Heart right ventricle (tissue), 16 donors: Measurements from ENCODE around the gene UBTF. TPM values are rescaled to one million over a fixed set of nuclear protein-coding genes. Genes with fewer than 3 reads are reported as not detected.

Experiments used
- ATAC-seq, 8 donors: fragments of 200-7000 bp; cut with Tn5 transposase; one replicate each; pipeline ENCODE4 v1.9.1; 2020; ENCODE audit warnings: mild to moderate bottlenecking in 8 of 8, moderate library complexity in 8 of 8, moderate number of reproducible peaks in 1 of 8
- DNase-seq, 2 donors: peaks; one replicate each; pipeline ENCODE4 v3.0.0-alpha.2; 2020
- H3K27ac ChIP-seq, 10 donors: fragments of 200-600 bp; sonication (generic) in 2 of 10; one replicate each; pipeline versions ENCODE4 v1.5.0 to v1.8.0; 2020 to 2022; ENCODE audit warnings: mild to moderate bottlenecking in 3 of 10
- H3K27me3 ChIP-seq, 7 donors: fragments of 200-600 bp; one replicate each; pipeline ENCODE4 v1.8.0; 2021 to 2022; ENCODE audit warnings: mild to moderate bottlenecking in 2 of 7
- H3K36me3 ChIP-seq, 9 donors: fragments of 200-600 bp; sonication (generic) in 1 of 9; one replicate each; pipeline versions ENCODE4 v1.5.0 to v1.8.0; 2020 to 2022; ENCODE audit warnings: mild to moderate bottlenecking in 2 of 9
- H3K4me1 ChIP-seq, 9 donors: fragments of 200-600 bp; sonication (generic) in 1 of 9; one replicate each; pipeline versions ENCODE4 v1.5.0 to v1.8.0; 2020 to 2022; ENCODE audit warnings: mild to moderate bottlenecking in 4 of 9
- H3K4me3 ChIP-seq, 10 donors: fragments of 200-600 bp; sonication (generic) in 2 of 10; one replicate each; pipeline versions ENCODE4 v1.5.0 to v1.8.0; 2020 to 2022; ENCODE audit warnings: mild to moderate bottlenecking in 7 of 10, moderate library complexity in 2 of 10
- H3K9me3 ChIP-seq, 11 donors: fragments of 200-600 bp in 10 of 11; sonication (generic) in 2 of 11; one replicate each; pipeline versions ENCODE4 v1.5.0 to v1.8.0; 2013 to 2022; ENCODE audit warnings: mild to moderate bottlenecking in 2 of 11, control low read depth in 1 of 11, moderate library complexity in 1 of 11
- CTCF ChIP-seq, 9 donors: fragments of 200-600 bp; sonication (generic) in 2 of 9; IDR thresholded peaks; one replicate each; pipeline versions ENCODE4 v1.5.0 to v1.8.0; 2021 to 2022; ENCODE audit warnings: antibody characterized with exemption in 9 of 9, mild to moderate bottlenecking in 5 of 9, moderate library complexity in 1 of 9
- WGBS, 2 donors: extraction: QIAGEN DNeasy Blood & Tissue Kit; methylation state at CpG; one replicate each; pipeline ENCODE4 v1.1.7; 2013; ENCODE audit warnings: inconsistent platforms in 1 of 2; 5-methylcytosine and 5-hydroxymethylcytosine counted together
- intact Hi-C, 10 donors: fragments of 100-400 bp; cut with DNase I; formaldehyde crosslinking; loops; one replicate each; pipeline versions ENCODE4 v1.11.1 to v1.14.2; 2022
- long read RNA-seq, 3 donors: library from polyadenylated mRNA; unstranded; transcript quantifications; one replicate each; pipeline ENCODE4 v2.0.0, GENCODE V29; 2020 to 2021
- polyA plus RNA-seq, 2 donors: library from polyadenylated mRNA; stranded (reverse); fragments of 200-250 nt; gene quantifications; one replicate each; pipeline ENCODE4 v1.2.3, GENCODE V29; 2013
- total RNA-seq, 10 donors: library from RNA; stranded (reverse); fragmentation: NEBNext Ultra II Directional in 3 of 10; extraction: Animal tissue kit (Norgen Biotek cat#: 25700) in 3 of 10; gene quantifications; one replicate each; pipeline versions ENCODE4 v1.2.1 to v1.2.4, GENCODE V29; 2021 to 2023
- donor health status: Arrhythmogenic right ventricular cardiomyopathy.
- donor health status: ischemic (EF 13 %, LVEDD 7.1; RV severe dilation, severe dysfunction).
- donor health status: healthy with polysubstance abuse.
- donor health status: DM: no; HTN: yes; CAD: no.
- donor health status: DM: no; HTN: no; CAD: no.
- donor health status: ischemic (EF 25% LVEDD 6.9; RV normal size, moderate dysfunction).
- donor health status: ischemic (EF 25% LVEDD 5.7; RV mildly dilated, moderate dysfunction).
- donor health status: healthy.
- donor health status: DM: yes; HTN: yes; CAD: no.
- donor health status: Ischemic cardiomyopathy.
- donor health status: ischemic (EF 35%, LVEDD 5.7; RV mildly dilated, moderate dysfunction).
- donor health status: nonischemic (EF 11% LVEDD 7.7; RV severe dilation, severe dysfunction).
- donor health status: DM: yes; HTN: yes; CAD: no.
- donor health status: PGD.
- donor health status: ischemic (EF 29% LVEDD 5.4; RV normal size, mild dysfunction).
- donor health status: nonischemic (EF 23%, LVEDD 6.1; RV moderate dilation, normal function).

The UBTF gene
- total RNA-seq (10 to 100 TPM; 35.9 to 56.3 (median 42.5) TPM), polyA plus RNA-seq (10 to 100 TPM; 30.8 to 34.4 TPM)
- long read RNA-seq, donor 1, full-length matches to known transcripts: 42 of 104 reads
- long read RNA-seq, donor 1, partial matches to known transcripts: 29 of 104 reads
- long read RNA-seq, donor 1, other reads (novel, unspliced or antisense): 33 of 104 reads
- long read RNA-seq, donor 2, full-length matches to known transcripts: 43 of 89 reads
- long read RNA-seq, donor 2, partial matches to known transcripts: 17 of 89 reads
- long read RNA-seq, donor 2, other reads (novel, unspliced or antisense): 29 of 89 reads
- long read RNA-seq, donor 3, full-length matches to known transcripts: 11 of 53 reads
- long read RNA-seq, donor 3, partial matches to known transcripts: 32 of 53 reads
- long read RNA-seq, donor 3, other reads (novel, unspliced or antisense): 10 of 53 reads

- peak in 1 of 9 donors; percentile 2 for TF ChIP-seq CTCF (IDR thresholded peaks at IDR 0.05)
- H3K4me1 ChIP-seq: peaks cover 11 to 56% (median 49%) of the 10 kb centered on the region in 9 donors
- 1% methylated on average over 20 to 53 of the region's 76 CpGs for WGBS, 2 donors
- H3K27me3 ChIP-seq: no peaks in the 10 kb centered on the region
- DNase-seq: peak; percentile 75 to 80
- intact Hi-C loops: loop anchor here in 8 of 10 donors (1.0 to 10.0 kb wide), 6 partner anchors 33 to 108 kb away; partner anchors contain the start of genes SLC25A39 (in 4 of the 8) and TMUB2 (in 1 of the 8)
- H3K9me3 ChIP-seq: no peaks in the 10 kb centered on the region
- H3K36me3 ChIP-seq: peaks cover 0 to 28% (median 21%) of the 10 kb centered on the region in 9 donors
- peak within 1 kb of the TSS; percentile 98 to 100 (median 100) for H3K27ac ChIP-seq
- ATAC-seq: peak in 6 of 8 donors; percentile 5 to 21 (median 13)
- peak within 1 kb of the TSS; percentile 80 to 98 (median 92) for H3K4me3 ChIP-seq
Measured at GRCh38 chr17:44219616-44220212, at the start of gene UBTF. UBTF (minus strand) TSS chr17:44219675; CDS start chr17:44218229, 1,446 bp downstream.

- H3K9me3 ChIP-seq: no peaks in the 10 kb centered on the region
- WGBS, 2 donors: 84 to 88% methylated on average over 11 of the region's 11 CpGs
- no peak for DNase-seq
- H3K4me3 ChIP-seq: no peak overlapping the region
- no peaks in the 10 kb centered on the region for H3K36me3 ChIP-seq
- H3K4me1 ChIP-seq: peaks cover 0 to 23% (median 11%) of the 10 kb centered on the region in 9 donors
- no peak for ATAC-seq
- no peaks in the 10 kb centered on the region for H3K27me3 ChIP-seq
- intact Hi-C loops: no loop called here
- TF ChIP-seq CTCF (IDR thresholded peaks at IDR 0.05): no peak
- no peak overlapping the region for H3K27ac ChIP-seq
Measured at GRCh38 chr17:44268709-44269534, 49.4 kb upstream of the UBTF start.

GRCh38 chr17:44267818-44268490 is 48.5 kb upstream of the UBTF start, which contains the start of gene SLC4A1:
SLC4A1 (minus strand) TSS chr17:44268135; CDS start chr17:44262866, 5,269 bp downstream.
- H3K9me3 ChIP-seq: no peaks in the 10 kb centered on the region
- no peak for DNase-seq
- 82 to 85% methylated on average over 14 of the region's 14 CpGs for WGBS, 2 donors
- no peak within 1 kb of the TSS for H3K27ac ChIP-seq
- no peak for TF ChIP-seq CTCF (IDR thresholded peaks at IDR 0.05)
- H3K4me1 ChIP-seq: peaks cover 0 to 16% (median 11%) of the 10 kb centered on the region in 9 donors
- no peaks in the 10 kb centered on the region for H3K27me3 ChIP-seq
- no peaks in the 10 kb centered on the region for H3K36me3 ChIP-seq
- H3K4me3 ChIP-seq: no peak within 1 kb of the TSS
- ATAC-seq: no peak
- intact Hi-C loops: no loop called here
